ENCODE data around the gene FRMPD3.

The FRMPD3 gene

DNA sequence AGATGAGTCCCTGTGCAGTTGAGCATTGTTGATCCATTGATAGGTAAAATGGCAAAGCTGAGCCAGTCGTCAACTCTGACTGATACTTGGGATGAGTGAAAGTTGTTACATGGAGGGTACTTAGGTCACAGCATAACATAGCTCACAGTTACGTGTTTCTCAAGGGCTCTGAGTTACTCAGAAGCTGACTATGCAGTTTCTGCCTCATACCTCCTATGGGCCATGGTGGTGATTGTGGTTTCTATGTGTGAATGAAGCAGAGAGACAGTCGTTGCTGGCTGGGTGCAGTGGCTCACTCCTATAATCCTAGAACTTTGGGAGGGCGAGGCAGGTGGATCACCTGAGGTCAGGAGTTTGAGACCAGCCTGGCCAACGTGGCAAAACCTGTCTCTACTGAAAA is 30.8 kb downstream of the FRMPD3 start:
- DNase-seq (ENCODE audit: low spot score): peak; percentile 9

DNA sequence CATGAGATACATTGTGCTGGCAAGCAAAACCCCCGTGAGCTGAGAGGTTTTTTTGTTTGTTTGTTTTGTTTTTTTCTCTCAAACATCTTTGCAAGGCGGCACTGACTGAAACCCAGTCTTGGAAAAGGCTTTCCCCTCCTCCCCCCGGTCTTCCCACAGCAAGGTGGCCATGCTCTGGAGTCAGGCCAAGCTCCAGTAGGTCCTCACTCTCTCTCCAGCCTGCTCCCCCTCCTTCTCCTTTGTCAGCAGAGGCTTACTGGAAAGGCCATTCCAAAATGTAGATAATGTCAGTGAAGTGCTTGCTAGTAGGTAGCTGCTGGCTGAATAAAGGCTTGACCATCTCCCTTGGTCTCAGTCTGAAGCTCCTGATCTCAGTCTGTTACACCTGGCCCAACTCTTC is 32.6 kb downstream of the FRMPD3 start:
- no peak for DNase-seq (ENCODE audit: low spot score)

DNA sequence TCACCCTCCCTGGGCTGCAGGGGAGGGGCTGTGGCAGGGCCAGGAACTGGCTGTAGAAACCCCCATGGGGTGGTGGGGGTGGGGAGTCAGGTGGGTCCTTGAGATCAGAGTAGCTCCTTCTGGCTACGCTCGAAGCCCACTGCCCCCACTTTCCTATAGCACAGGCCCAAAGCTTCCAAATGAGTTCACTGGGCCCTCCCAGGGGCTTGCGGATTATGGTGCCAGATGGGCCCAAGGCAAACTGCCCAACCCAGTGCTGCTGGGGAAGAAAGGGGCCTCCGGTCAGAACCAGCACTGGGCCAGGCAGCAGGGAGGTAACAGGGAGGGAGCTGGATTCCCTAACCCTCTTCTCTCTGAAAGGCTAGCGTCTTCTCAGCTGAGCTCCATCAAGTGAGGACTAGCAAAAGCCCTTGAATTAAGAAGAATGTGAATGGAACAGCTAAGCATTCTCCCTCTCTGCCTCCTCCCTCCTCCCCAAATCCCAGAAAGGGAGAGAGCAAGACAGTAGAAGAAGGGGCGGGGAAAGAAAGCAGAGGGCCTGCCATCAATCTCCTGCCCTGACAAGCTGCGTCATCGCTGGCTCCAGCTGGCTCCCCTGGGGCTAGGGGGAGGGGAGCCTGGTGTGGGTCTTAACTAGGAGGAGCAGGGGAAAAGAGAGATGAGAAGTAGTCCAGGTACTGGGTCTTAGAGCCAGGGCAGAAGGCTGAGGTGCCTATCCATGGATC is 34.7 kb downstream of the FRMPD3 start:
- no peak for DNase-seq (ENCODE audit: low spot score)

DNA sequence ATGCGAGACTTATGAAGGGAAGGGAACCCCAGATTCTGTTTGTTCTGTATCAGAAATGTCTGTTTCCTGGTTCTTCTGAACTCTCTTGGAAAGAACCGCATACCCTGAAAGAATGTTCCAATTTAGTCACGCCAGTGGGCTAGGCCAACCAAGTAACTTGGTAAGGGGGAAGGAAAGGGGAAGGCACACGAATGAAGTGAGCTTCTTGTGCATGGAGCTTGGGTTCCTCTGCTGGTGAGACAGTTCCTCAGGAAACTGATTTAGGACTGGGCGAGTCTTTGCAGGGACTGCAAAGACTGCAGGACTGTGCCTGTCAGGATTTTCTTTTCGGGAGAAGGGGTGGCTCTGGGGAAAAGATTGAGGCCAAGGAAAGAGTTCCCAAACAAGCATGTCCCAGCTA is 35.6 kb downstream of the FRMPD3 start:
- DNase-seq (ENCODE audit: low spot score): no peak

DNA sequence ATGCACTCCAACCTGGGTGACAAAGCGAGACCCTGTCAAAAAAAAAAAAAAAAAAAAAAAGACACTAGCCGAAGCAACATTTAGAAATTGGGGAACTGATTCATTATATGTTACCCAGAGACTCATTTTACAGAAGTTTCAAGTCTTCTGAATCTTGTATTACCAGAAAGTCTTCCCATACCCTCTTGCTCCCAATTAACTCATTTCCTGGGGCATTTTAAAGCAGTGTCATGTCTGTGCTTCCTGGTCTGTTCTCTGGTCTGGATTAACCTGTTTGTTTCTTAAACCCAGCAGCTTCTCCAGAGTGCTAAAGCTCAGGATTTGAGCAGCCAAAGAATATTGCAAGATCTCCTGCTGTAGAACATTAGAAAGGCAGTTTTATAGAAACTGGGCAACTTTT is 43.7 kb downstream of the FRMPD3 start:
- no peak for DNase-seq (ENCODE audit: low spot score)

DNA sequence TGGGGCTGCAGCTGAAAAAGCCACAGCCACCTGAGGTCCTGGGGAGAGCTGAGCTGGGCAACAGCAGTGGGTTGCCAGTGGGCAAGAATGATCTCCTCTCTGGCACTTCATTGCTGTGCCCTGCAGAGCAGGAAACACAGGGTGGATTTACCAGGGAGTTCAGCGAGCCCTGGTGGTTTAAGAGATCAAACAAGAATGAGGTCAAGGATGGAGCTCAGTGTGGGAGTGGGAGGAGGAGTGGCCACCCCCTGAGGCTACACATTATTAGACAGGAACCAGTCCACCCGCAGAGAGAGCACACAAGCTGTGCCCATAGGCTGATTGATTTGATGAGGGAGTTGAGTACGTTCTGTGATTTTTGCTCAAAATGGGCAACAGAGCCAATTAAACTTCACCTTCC is 47.3 kb downstream of the FRMPD3 start:
- DNase-seq (ENCODE audit: low spot score): no peak

Measured in RKO (cell line).